ACHN (cell line): Measurements from ENCODE around the gene GALNT1.
A peak's percentile ranks its signal among the peaks of the same experiment; 100 is the strongest.

Experiments
- DNase-seq: peaks from one replicate; pipeline ENCODE4 v3.0.0-alpha.2; 2015
- in situ Hi-C: cut with HindIII; loops from 2 replicates; pipeline ENCODE4 v1.10.0; 2017; ENCODE audit warnings: low sequenced_read_pairs, low pct_ligation_motif_present, low pct_unique_long_range_greater_than_20kb

Gene GALNT1

GRCh38 chr18:35610089-35610488, 28.5 kb downstream of the GALNT1 start:
- no peak for DNase-seq
- in situ Hi-C loops: no loop called here

GRCh38 chr18:35610724-35611123, 29.2 kb downstream of the GALNT1 start:
- DNase-seq: no peak
- in situ Hi-C loops: no loop called here

- in situ Hi-C loops: no loop called here
- DNase-seq: no peak
Observed at GRCh38 chr18:35611518-35611917, 30.0 kb downstream of the GALNT1 start.

GRCh38 chr18:35616074-35616473, 34.5 kb downstream of the GALNT1 start:
- in situ Hi-C loops: no loop called here
- DNase-seq: no peak

- in situ Hi-C loops: no loop called here
- peak; percentile 69 for DNase-seq
Observed at GRCh38 chr18:35616664-35617423, 35.3 kb downstream of the GALNT1 start.

- in situ Hi-C loops: no loop called here
- no peak for DNase-seq
Observed at GRCh38 chr18:35617865-35618264, 36.3 kb downstream of the GALNT1 start.

- DNase-seq: no peak
- in situ Hi-C loops: no loop called here
Observed at GRCh38 chr18:35618289-35618688, 36.7 kb downstream of the GALNT1 start.

GRCh38 chr18:35618696-35619095, 37.2 kb downstream of the GALNT1 start:
- no peak for DNase-seq
- in situ Hi-C loops: no loop called here

GRCh38 chr18:35619464-35619863, 37.9 kb downstream of the GALNT1 start:
- in situ Hi-C loops: no loop called here
- no peak for DNase-seq

- no peak for DNase-seq
- in situ Hi-C loops: no loop called here
Observed at GRCh38 chr18:35619941-35620340, 38.4 kb downstream of the GALNT1 start.

- DNase-seq: no peak
- in situ Hi-C loops: no loop called here
Observed at GRCh38 chr18:35620765-35621164, 39.2 kb downstream of the GALNT1 start.

GRCh38 chr18:35623255-35623654, 41.7 kb downstream of the GALNT1 start:
- DNase-seq: no peak

GRCh38 chr18:35624146-35624545, 42.6 kb downstream of the GALNT1 start:
- DNase-seq: no peak
- in situ Hi-C loops: no loop called here

More at GRCh38 chr18:35623255-35623654, 41.7 kb downstream of the GALNT1 start:
- in situ Hi-C loops: no loop called here

GRCh38 chr18:35625232-35625631, 43.7 kb downstream of the GALNT1 start:
- in situ Hi-C loops: no loop called here
- no peak for DNase-seq

- no peak for DNase-seq
- in situ Hi-C loops: no loop called here
Observed at GRCh38 chr18:35633761-35634160, 52.2 kb downstream of the GALNT1 start.

- in situ Hi-C loops: no loop called here
- DNase-seq: no peak
Observed at GRCh38 chr18:35634323-35634722, 52.8 kb downstream of the GALNT1 start.

GRCh38 chr18:35635170-35635569, 53.6 kb downstream of the GALNT1 start:
- in situ Hi-C loops: no loop called here
- no peak for DNase-seq

- DNase-seq: no peak
- in situ Hi-C loops: no loop called here
Observed at GRCh38 chr18:35637227-35637626, 55.7 kb downstream of the GALNT1 start.

- in situ Hi-C loops: no loop called here
- no peak for DNase-seq
Observed at GRCh38 chr18:35639296-35639695, 57.8 kb downstream of the GALNT1 start.

GRCh38 chr18:35641467-35641866, 59.9 kb downstream of the GALNT1 start:
- in situ Hi-C loops: no loop called here
- DNase-seq: no peak

- in situ Hi-C loops: no loop called here
- no peak for DNase-seq
Observed at GRCh38 chr18:35641916-35642315, 60.4 kb downstream of the GALNT1 start.
